Measurements from ENCODE around the gene EMID1.
A peak's percentile ranks its signal among the peaks of the same experiment; 100 is the strongest.

The EMID1 gene

DNA sequence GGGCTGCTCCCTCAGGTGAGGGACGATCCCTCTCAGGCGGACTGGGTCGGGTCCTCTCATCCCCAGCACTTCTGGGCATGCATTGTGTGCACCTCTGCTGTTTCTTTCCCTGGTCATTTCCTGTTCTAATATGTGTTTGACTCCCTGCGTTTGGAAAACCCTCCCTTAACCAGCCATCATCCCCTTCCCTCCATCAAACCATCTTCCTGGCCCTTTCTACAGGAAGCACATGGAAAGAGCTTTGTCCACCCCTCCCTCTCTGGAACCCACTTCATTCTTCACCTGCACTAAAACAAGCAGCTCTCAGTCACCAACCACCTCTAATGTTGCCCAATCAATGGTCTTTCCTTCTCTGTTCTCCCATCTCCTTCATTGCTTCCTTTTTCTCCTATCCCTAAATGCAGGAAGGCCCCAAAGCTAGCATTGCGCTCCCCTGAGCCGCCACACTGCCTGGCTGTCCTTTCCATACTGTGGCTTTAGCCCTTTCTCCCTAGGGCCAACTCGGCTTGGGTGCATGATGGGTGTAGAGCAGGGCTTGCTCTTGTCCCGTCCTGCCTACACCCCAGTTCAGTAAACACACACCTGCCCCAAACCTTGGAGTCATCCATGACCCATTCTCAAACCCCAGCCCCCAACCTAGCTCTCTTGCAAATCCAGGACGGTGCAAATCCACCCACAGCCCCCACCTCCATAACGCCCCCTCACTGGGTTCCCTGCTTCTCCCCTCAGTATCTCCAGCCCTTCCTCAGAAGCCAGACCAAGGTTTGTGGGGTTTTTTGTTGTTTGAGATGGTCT lies 95.3 kb downstream of the EMID1 start:
- TF ChIP-seq FOXP2 (optimal IDR thresholded peaks at IDR 0.05; ENCODE audit: borderline replicate concordance, extremely low read depth, extremely low read length, insufficient read depth) (no peak), POLR2AphosphoS5 (IDR thresholded peaks at IDR 0.05; ENCODE audit: low read depth, low read length) (peak; percentile 69; the same call in 1 of the 2 replicates)

DNA sequence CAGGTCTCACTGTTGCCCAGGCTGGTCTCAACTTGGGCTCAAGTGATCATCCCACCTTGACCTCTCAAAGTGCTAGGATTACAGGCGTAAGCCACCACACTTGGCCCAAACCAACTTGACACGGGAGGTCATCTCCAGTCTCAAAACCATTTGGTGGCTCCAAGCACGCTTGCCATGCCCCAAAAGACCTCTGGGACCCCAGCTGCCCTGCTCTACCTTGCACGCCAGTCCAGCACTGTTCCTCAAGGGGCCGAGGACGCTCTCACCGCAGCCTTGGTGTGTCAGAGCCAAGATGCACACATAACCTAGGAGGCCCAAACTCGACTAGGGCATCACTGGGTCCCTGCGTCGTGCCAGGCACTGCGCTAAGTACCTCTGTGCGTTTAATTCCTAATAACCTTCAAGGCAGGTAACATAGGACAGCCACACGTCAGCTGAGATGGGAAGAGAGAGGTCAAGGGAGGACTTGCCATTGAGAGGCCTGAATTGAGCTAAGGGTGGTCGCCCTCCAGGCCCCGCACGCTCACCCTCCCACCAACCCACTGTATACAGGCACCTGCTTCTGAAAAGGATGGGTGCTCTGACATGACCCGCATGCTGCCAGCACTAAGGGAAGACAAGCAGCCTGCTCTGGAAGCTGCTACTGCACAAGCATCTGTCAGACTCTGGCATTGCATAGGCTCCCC lies 96.2 kb downstream of the EMID1 start:
- no peak for TF ChIP-seq SIN3A (IDR thresholded peaks at IDR 0.05; ENCODE audit: borderline replicate concordance, insufficient read depth, low read length)
- TF ChIP-seq, protein P1, sequence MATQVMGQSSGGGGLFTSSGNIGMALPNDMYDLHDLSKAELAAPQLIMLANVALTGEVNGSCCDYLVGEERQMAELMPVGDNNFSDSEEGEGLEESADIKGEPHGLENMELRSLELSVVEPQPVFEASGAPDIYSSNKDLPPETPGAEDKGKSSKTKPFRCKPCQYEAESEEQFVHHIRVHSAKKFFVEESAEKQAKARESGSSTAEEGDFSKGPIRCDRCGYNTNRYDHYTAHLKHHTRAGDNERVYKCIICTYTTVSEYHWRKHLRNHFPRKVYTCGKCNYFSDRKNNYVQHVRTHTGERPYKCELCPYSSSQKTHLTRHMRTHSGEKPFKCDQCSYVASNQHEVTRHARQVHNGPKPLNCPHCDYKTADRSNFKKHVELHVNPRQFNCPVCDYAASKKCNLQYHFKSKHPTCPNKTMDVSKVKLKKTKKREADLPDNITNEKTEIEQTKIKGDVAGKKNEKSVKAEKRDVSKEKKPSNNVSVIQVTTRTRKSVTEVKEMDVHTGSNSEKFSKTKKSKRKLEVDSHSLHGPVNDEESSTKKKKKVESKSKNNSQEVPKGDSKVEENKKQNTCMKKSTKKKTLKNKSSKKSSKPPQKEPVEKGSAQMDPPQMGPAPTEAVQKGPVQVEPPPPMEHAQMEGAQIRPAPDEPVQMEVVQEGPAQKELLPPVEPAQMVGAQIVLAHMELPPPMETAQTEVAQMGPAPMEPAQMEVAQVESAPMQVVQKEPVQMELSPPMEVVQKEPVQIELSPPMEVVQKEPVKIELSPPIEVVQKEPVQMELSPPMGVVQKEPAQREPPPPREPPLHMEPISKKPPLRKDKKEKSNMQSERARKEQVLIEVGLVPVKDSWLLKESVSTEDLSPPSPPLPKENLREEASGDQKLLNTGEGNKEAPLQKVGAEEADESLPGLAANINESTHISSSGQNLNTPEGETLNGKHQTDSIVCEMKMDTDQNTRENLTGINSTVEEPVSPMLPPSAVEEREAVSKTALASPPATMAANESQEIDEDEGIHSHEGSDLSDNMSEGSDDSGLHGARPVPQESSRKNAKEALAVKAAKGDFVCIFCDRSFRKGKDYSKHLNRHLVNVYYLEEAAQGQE (IDR thresholded peaks at IDR 0.05; ENCODE audit: insufficient read depth in 1 of 2, low read depth in 2 of 2, low read length in 2 of 2) = no peak
- TF ChIP-seq FOXP2 (optimal IDR thresholded peaks at IDR 0.05; ENCODE audit: borderline replicate concordance, extremely low read depth, extremely low read length, insufficient read depth) = no peak
- no peak for TF ChIP-seq TAF1 (IDR thresholded peaks at IDR 0.05; ENCODE audit: borderline replicate concordance, insufficient read depth, low read length)
- TF ChIP-seq POLR2AphosphoS5 (IDR thresholded peaks at IDR 0.05; ENCODE audit: low read depth, low read length) = no peak

DNA sequence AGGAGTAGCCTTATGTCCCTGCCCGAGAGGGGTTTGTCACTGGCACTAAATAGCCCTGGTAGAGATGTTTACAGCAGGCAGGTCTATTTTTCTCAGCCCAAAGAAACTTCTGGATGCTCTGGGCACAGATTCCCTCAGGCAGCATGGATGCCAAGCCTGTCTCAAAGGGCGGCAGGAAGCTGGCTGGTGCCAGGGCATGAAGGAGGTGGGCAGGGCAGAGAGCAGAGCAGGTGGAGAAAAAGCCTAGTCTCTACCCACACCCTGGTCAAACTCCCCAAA lies 96.6 kb downstream of the EMID1 start:
- TF ChIP-seq FOXP2 (optimal IDR thresholded peaks at IDR 0.05; ENCODE audit: borderline replicate concordance, extremely low read depth, extremely low read length, insufficient read depth) = no peak
- TF ChIP-seq POLR2AphosphoS5 (IDR thresholded peaks at IDR 0.05; ENCODE audit: low read depth, low read length) = no peak

DNA sequence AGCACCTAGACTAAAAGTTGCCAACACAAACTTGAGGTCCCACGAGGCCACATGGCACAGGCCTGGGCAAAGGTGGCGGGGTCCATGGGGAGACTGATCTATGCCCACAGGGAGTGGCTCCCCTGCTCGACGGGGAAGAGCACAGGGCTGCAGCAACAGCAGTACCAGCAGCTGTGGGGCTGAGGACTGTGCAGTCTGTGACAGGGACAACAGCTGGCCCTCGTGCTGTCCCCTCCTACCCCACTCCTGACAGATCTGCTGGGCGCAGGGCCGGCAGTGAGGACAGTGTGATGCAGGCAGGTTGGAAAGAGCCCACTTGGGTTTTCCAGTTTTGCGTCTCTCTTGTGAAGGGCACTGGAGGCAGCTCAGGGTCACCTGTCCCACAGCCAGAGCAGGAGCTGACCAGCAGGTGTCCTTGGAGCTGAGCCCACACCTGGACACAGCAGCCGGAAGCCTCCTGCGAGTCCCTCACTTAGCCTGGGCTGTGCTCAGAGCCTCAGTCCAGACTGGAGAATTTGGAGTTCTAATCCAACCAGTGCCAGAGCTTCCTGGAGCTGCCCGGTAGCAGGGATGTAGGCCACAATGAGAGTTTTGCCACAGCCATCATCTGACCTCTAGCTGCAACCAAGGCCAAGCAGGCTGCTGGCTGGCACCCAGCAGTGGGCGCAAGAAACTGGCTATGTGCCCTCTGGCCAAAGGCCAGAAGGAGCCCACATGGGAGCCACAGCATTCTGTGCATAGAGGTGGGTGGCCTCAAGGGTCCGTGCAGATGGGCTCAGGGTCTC lies 97.2 kb downstream of the EMID1 start:
- TF ChIP-seq POLR2AphosphoS5 (IDR thresholded peaks at IDR 0.05; ENCODE audit: low read depth, low read length) (no peak), TAF1 (IDR thresholded peaks at IDR 0.05; ENCODE audit: borderline replicate concordance, insufficient read depth, low read length) (no peak), SIN3A (IDR thresholded peaks at IDR 0.05; ENCODE audit: borderline replicate concordance, insufficient read depth, low read length) (no peak), FOXP2 (optimal IDR thresholded peaks at IDR 0.05; ENCODE audit: borderline replicate concordance, extremely low read depth, extremely low read length, insufficient read depth) (no peak)
- TF ChIP-seq, protein P1 (IDR thresholded peaks at IDR 0.05; ENCODE audit: insufficient read depth in 1 of 2, low read depth in 2 of 2, low read length in 2 of 2) = no peak

DNA sequence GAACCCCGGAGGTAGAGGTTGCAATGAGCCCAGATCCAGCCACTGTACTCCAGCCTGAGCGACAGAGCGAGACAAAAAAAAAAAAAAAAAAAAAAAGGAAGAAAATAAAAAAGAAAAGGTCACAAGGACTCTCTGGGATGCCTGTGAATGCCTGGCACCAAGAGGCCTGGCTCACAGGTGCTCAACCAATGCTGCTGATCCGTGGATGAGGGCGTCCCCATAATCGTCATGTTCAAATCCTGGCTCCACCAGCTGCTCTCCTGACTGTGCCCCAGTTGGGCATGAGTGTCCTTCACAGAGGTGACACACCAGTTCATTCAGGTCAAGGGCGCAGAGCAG lies 100.1 kb downstream of the EMID1 start:
- TF ChIP-seq SIN3A (IDR thresholded peaks at IDR 0.05; ENCODE audit: borderline replicate concordance, insufficient read depth, low read length) = no peak
- no peak for TF ChIP-seq TAF1 (IDR thresholded peaks at IDR 0.05; ENCODE audit: borderline replicate concordance, insufficient read depth, low read length)
- TF ChIP-seq POLR2AphosphoS5 (IDR thresholded peaks at IDR 0.05; ENCODE audit: low read depth, low read length) = no peak
- TF ChIP-seq, protein P1 (IDR thresholded peaks at IDR 0.05; ENCODE audit: insufficient read depth in 1 of 2, low read depth in 2 of 2, low read length in 2 of 2) = no peak
- no peak for TF ChIP-seq FOXP2 (optimal IDR thresholded peaks at IDR 0.05; ENCODE audit: borderline replicate concordance, extremely low read depth, extremely low read length, insufficient read depth)
